HG02885 (cell line): ENCODE measurements around the gene ANGPT4.

Experiments used
- ATAC-seq: cut with Tn5 transposase; IDR thresholded peaks from one replicate; pipeline ENCODE4 v1.9.1; 2021; ENCODE audit warnings: mild to moderate bottlenecking; ENCODE audit not compliant: unreplicated experiment, poor library complexity

Gene ANGPT4

GRCh38 chr20:944148-944547, 28.0 kb upstream of the ANGPT4 start:
- no peak for ATAC-seq

DNA sequence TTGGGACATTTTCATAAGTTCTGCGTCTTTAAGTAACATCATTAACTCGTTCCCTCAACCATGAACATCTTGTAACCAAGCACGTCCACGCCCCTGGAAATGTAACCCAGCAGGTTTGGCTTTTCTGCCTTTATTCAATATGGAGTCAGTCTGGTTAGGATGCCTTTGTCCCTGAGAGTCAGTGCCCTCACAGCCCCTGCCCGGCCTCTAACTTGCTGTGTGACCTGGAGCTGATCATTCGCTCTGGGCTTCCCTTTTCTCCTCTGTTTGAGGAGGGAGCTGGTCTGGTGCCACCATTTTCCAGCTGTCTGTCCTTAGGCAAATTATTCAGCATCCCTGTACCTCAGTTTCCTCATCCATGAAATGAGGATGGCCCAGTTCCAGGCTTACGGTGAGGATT, 26.5 kb upstream of the ANGPT4 start:
- no peak for ATAC-seq

DNA sequence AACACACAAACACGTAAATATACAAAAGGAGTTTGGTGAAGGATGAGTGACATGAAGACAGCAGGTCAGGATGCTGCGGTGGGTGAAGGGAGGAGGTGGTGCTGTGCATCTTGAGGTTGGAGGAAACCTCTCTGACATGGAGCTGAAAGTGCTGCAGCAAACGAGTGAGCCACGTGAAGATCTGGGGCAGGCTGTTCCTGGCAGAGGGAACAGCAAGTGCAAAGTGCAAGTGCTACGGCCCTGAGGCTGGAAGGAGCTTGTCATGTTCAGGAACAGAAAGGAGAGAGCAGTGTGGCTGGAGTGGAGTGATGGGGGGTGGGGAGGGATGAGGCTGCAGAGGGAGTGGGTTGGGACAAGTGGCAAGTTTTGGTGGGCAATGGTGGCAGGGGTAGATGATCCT, 24.8 kb upstream of the ANGPT4 start:
- ATAC-seq, result no peak

DNA sequence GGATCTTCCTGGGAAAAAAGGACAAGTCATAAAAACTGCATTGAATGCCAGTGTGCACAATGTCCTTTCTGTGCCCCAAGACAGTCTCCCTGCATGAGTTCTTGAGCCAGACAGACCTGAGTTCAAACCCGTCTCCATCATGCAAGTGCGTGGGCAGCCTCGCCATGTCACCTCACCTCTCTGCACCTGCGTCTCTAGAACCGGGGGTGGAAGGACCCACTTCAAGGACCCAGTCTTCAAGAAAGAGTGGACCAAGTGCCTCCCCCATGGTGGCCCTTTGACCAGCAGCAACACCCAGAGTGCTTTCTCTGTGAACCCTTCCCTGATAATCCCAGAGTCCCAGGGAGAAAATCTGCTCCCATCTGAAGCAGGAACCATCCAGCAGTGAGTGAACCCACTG, 23.5 kb upstream of the ANGPT4 start:
- no peak for ATAC-seq

DNA sequence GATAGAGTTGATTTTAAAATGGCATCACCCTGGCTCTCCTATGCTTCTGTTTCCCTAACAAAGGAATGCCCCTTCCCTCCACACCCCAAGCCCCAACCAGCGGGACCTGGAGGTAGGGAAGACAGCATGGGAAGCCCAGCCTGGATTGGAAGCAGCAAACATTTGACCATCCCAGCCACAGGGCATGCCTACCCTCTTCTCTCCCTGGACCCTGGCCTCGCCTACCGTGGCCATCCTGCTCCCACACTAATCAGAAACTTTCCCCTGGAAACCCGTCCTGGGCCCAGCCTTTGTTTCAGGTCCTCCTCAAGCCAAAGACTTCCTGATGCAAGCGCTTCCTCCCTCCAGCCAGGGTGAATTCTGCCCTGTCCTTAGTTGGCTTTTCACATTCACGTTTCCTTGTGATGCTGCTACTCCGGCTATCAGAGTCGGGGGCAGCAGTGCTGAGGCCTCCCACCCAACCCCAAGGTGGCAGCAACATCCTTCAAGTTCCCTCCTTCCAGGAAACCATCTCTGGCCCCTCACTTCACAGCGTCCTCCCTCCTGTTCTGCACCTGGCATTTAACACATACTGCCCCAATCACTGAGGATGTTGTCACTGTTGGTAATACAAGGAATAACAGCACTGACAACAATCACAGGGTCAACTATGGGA, 18.2 kb upstream of the ANGPT4 start:
- ATAC-seq, result no peak

DNA sequence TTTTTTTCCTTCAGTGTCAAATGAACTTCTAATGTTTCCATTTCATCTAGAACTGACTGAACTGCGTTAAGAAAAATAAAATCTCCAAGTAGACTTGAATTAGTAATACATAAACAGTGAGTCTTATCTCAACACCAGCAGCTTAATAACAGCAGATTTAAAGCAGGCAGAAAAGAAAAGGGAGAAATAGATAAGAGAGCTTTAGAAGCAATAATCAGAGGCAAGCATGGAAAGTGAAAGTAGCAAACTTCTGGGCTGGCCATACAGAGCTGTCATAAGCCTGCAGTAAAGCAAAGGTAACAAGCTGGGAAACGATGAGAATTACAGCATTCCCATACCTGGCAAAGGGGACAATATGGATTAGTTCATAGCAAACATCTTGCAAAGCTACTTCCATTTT, 16.9 kb upstream of the ANGPT4 start:
- no peak for ATAC-seq

DNA sequence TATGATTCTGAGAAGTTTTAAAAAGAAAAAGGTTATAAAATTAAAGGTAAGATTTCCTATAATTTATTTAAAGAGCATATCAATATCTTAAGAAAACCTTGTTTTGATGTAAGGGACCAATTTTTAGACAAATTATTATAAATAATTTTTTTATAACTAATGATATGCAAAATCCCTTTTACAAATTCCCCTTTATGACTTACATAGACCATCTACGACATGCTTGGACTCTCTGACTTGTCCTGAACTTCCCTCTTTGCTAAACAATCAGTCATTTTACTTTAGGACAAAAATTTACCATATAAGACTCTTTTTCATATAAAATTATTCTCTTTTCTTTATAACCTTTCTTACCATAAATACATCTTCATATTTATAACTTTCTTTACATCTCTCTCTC, 15.3 kb upstream of the ANGPT4 start:
- no peak for ATAC-seq

GRCh38 chr20:926670-927069, 10.5 kb upstream of the ANGPT4 start:
- ATAC-seq, result no peak

- ATAC-seq, result no peak
These were observed 9.4 kb upstream of the ANGPT4 start for GRCh38 chr20:925516-925915.

GRCh38 chr20:924639-925038, 8.5 kb upstream of the ANGPT4 start:
- no peak for ATAC-seq

DNA sequence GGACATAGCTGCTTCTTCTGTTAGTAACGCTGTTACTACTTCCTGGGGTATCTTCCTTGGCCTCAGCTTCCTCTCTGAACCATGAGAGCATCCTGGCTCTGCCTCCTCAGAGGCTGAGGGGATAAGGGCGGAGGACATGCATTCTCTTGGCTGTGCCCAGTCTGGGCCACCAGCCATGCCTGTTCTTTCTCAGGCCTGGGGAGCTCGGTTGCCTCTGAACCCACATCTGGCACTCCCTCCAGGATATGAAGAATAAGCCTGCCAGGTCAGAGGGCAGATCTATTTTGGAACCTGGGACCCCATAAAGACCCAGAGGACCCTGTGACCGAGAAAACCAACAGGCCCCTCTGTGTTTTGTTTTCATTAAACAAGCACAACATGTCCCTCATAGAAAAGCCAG, 6.6 kb upstream of the ANGPT4 start:
- no peak for ATAC-seq

GRCh38 chr20:921068-921467, 4.9 kb upstream of the ANGPT4 start:
- no peak for ATAC-seq

GRCh38 chr20:920311-920710, 4.2 kb upstream of the ANGPT4 start:
- no peak for ATAC-seq

DNA sequence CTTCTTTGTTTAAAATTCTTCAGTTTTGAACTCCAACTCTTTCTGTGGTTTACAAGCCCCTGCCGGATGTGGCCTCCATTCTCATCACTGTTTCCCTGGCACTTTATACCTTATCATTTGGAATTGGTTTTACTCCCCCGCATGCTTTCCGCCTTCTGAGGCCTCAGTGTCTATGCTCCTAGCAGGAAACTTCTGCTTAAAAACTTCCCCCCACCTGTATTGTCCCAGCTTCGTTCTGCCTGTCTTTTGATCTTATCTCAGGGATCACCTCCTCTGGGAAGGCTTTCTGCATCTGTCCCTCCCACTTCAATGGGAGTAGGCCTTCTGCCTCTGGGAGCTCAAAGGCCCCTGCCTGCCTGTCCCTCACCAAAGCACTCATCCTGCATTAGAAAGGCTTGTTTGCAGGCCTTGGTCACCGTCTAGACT, 3.4 kb upstream of the ANGPT4 start:
- no peak for ATAC-seq

- no peak for ATAC-seq
These were observed 1.3 kb upstream of the ANGPT4 start for GRCh38 chr20:917416-917815.

- ATAC-seq, result no peak
These were observed 691 bp upstream of the ANGPT4 start for GRCh38 chr20:916825-917224.

DNA sequence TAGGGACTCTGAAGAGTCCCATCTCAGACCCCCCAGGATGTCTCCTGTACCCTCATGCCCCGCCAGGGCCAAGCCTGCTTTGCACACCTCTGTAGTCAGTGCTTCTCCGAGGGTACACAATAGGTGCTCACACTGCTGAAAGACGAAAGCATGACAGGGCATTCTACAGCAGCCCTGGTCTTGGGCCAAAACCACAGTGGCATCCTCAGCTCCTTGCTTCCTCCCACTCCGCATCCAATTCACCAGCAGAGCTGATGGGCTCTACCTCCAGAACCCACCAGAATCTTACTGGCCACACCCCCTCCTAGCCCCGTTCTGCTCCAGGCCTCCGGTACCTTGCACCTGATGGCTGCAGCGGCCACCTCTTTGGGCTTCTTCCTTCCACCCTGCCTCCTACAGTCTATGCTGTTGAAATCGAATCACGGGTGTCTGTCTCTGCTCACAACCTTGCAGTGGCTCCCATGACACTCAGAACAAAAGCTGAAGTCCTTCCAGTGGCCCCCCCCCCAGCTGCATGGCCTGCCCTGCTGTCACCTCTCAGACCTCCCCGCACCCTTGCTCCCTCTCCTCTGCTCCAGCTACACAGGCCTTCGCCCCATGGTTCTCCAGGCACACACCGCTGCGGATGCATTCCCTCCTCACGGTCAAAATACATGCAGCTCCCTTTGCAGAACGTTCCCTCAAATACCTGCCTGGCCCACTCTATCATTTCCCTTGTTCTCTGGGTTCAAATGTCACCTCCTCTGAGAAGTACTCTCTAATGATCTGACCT, 1.2 kb downstream of the ANGPT4 start:
- no peak for ATAC-seq

GRCh38 chr20:913306-913849, 2.8 kb downstream of the ANGPT4 start:
- ATAC-seq, result no peak

DNA sequence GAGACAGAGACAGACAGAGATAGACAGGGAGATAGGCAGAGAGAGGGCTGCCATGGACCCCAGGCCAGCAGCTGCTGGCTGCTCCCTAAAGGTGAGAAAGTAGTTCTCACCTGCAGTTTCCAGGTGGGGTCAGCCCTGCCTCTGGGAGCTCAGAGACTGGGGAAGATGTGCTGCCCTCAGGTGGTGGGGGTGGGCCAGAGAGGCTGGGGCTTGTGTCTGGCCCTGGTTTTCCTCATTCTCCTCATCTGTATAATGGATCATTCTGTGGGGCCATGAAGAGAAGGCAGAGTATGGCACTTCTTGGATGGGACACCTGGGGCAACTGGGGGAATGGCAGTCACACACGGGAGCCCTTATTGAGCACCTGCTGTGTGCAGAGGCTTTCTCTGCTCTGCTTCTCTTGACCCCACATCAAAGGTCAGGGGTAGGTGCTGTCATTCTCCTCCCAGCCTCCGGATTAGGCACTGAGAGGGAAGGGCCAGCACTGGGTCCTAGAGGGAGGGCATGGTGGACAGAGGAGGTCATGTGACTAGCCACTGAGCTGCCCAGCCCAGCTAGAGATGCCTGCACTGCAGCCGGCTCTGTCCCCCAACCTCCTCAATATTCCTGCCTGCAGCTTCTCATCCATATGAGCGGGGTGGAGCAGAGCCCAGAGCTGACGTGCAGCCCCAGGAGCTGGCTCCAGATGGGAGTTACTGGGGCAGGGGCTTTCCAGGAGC, 4.1 kb downstream of the ANGPT4 start:
- ATAC-seq, result no peak

GRCh38 chr20:910870-911770, 5.0 kb downstream of the ANGPT4 start:
- ATAC-seq, result no peak
